Tibial artery (tissue), 4 donors: Measurements from ENCODE around the gene NOL8.

Source experiments
- DNase-seq, 2 donors: peaks; one replicate each; pipeline ENCODE4 v3.0.0-alpha.2; 2019
- H3K27ac ChIP-seq, 2 donors: fragments of 200-600 bp; sonication (generic) in 1 of 2; 1 replicate in 1 of 2; 2 replicates in 1 of 2; pipeline ENCODE4 v1.5.1; 2018 to 2019; ENCODE audit warnings: mild to moderate bottlenecking in 1 of 2
- H3K27me3 ChIP-seq, 2 donors: fragments of 200-600 bp; sonication (generic) in 1 of 2; one replicate each; pipeline versions ENCODE4 v1.5.1 to v1.6.0; 2016 to 2019
- H3K36me3 ChIP-seq, 3 donors: fragments of 200-600 bp; sonication (generic) in 2 of 3; one replicate each; pipeline ENCODE4 v1.5.1; 2016 to 2019; ENCODE audit warnings: mild to moderate bottlenecking in 2 of 3
- H3K4me1 ChIP-seq, 4 donors: fragments of 200-600 bp; sonication (generic) in 2 of 4; 1 replicate in 3 of 4; 2 replicates in 1 of 4; pipeline ENCODE4 v1.5.1; 2016 to 2019
- H3K4me3 ChIP-seq, 2 donors: fragments of 200-600 bp; sonication (generic) in 1 of 2; 1 replicate in 1 of 2; 2 replicates in 1 of 2; pipeline ENCODE4 v1.5.1; 2018 to 2019; ENCODE audit warnings: mild to moderate bottlenecking in 2 of 2
- H3K9me3 ChIP-seq, 3 donors: fragments of 200-600 bp; sonication (generic) in 1 of 3; one replicate each; pipeline ENCODE4 v1.5.1; 2016 to 2019
- intact Hi-C: fragments of 100-400 bp; cut with DNase I; formaldehyde crosslinking; loops from one replicate; pipeline ENCODE4 v1.15.0; 2023; ENCODE audit warnings: low total_unique reads
- TF ChIP-seq, protein P1 (sequence below), 2 experiments: fragments of 200-600 bp in 1 of 2; fragments of 450-650 bp in 1 of 2; IDR thresholded peaks; one replicate each; pipeline ENCODE4 v1.5.1; 2017 to 2019; ENCODE audit warnings: antibody characterized with exemption in 2 of 2, mild to moderate bottlenecking in 1 of 2, moderate library complexity in 1 of 2

The NOL8 gene

DNA sequence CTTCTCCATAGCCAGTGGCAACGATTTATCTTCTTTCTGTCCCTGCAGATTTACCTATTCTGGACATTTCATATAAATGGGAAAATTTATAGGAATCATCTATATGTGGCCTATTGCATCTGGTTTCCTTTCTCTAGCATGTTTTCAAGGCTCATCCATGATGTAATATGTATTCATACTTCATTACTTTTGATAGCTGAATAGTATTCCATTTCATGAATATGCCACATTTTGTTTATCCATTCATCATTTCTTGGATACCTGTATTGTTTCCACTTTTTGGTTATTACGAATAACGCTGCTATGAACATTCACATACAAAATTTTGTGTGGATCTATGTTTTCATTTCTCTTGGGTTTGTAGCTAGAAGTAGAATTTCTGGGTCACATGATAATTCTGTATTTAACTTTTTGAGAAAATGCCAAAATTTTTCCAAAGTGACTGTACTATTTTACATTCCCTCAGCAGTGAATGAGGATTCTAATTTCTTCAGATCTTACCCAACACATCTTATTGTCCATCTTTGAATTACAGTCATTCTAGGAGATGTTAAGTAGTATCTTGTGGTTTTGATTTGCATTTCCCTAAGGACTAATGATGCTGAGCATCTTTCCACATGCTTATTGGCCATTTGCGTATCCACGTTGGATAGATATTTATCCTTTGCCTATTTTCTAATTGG, 35.3 kb downstream of the NOL8 start:
- peaks cover 11 to 41% (median 21%) of the 10 kb centered on the region in 3 donors for H3K36me3 ChIP-seq
- no peak overlapping the region for H3K27ac ChIP-seq
- TF ChIP-seq, protein P1, sequence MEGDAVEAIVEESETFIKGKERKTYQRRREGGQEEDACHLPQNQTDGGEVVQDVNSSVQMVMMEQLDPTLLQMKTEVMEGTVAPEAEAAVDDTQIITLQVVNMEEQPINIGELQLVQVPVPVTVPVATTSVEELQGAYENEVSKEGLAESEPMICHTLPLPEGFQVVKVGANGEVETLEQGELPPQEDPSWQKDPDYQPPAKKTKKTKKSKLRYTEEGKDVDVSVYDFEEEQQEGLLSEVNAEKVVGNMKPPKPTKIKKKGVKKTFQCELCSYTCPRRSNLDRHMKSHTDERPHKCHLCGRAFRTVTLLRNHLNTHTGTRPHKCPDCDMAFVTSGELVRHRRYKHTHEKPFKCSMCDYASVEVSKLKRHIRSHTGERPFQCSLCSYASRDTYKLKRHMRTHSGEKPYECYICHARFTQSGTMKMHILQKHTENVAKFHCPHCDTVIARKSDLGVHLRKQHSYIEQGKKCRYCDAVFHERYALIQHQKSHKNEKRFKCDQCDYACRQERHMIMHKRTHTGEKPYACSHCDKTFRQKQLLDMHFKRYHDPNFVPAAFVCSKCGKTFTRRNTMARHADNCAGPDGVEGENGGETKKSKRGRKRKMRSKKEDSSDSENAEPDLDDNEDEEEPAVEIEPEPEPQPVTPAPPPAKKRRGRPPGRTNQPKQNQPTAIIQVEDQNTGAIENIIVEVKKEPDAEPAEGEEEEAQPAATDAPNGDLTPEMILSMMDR (IDR thresholded peaks at IDR 0.05) = no peak
- no peak overlapping the region for H3K4me3 ChIP-seq
- H3K4me1 ChIP-seq = peaks cover 0 to 27% (median 17%) of the 10 kb centered on the region in 4 donors
- H3K27me3 ChIP-seq = no peaks in the 10 kb centered on the region
- no peaks in the 10 kb centered on the region for H3K9me3 ChIP-seq
- no peak for DNase-seq
- intact Hi-C loops = no loop called here

DNA sequence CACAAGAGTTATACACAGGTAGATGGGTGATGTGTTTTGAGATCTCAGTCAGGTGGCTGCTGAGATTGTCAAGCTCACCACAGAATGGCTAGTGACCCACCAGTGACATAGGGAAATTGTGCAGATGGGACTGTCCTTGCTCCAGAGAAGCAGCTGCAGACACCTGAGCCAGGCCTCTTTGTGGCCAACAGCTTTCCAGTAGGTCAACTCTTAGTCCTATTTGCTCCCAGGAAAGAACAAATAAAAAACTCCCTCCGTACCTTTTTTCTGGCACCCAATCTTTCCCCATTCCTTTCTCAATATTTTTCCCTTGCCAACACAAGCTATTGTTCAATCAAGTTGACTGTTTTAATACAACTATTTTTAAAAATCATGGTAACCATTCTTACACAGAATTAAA, 45.8 kb downstream of the NOL8 start:
- Histone ChIP-seq H3K36me3 (peaks cover 82 to 97% (median 84%) of the 10 kb centered on the region in 3 donors), H3K9me3 (no peaks in the 10 kb centered on the region), H3K27me3 (no peaks in the 10 kb centered on the region), H3K4me1 (no peaks in the 10 kb centered on the region), H3K4me3 (no peak overlapping the region), H3K27ac (no peak overlapping the region)
- no peak for DNase-seq
- intact Hi-C loops = no loop called here
- TF ChIP-seq, protein P1 (IDR thresholded peaks at IDR 0.05) = no peak

DNA sequence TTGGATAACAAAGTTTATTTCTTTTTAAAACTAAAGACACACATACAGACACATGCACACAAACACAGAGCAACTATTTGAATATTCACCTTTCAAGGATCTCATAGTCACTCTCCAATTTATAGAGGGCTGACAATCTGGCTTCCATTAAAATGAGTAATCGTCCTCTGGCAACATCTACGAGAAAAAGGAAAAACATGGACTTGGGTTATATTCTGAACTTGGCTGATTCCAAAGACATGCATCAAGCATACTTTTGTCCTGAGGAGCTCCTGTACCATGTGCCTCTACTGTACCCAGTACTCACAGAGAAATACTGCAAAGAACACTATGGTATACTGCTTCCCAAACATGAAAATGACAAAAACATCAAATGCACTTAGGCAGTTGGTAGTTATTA, 47.0 kb downstream of the NOL8 start:
- intact Hi-C loops = no loop called here
- Histone ChIP-seq H3K27ac (no peak overlapping the region), H3K4me3 (no peak overlapping the region), H3K36me3 (peaks cover 75 to 97% (median 86%) of the 10 kb centered on the region in 3 donors), H3K27me3 (no peaks in the 10 kb centered on the region), H3K9me3 (no peaks in the 10 kb centered on the region), H3K4me1 (no peaks in the 10 kb centered on the region)
- no peak for DNase-seq
- TF ChIP-seq, protein P1 (IDR thresholded peaks at IDR 0.05) = no peak

DNA sequence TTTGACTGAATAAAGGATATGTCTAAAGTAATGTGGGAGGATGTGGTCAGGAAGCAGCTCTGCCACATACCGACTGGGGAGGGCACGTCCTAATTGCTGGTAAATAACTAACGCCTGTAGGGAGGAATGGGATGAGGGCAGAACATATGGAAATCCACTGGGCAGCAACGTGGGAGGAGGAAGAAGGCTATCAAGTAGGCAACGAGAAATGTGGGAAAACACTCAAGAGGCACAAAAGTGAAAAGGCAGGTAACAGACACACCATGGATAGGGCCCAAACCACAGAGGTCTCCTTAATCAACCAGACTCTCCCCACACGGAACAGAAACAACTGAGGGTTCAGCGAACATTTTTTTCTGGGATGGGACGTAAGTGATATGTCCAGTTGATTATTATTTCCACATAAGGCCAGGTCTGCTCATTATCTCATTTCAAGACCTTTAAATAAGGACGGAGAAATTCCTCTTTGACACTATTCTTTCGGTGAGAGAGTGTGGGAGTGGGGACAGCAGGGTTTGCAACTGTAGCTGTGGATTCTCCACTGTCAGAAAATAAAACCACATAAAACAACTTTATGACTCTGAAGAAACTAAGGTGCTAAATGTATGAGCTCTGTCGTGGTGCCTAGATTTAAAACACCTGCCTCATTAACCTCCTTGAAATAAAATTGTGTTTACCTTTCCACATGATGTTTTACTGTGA, 48.7 kb downstream of the NOL8 start:
- Histone ChIP-seq H3K27ac (no peak overlapping the region), H3K4me1 (no peaks in the 10 kb centered on the region), H3K9me3 (no peaks in the 10 kb centered on the region), H3K4me3 (no peak overlapping the region), H3K36me3 (peaks cover 70 to 97% (median 93%) of the 10 kb centered on the region in 3 donors), H3K27me3 (no peaks in the 10 kb centered on the region)
- TF ChIP-seq, protein P1 (IDR thresholded peaks at IDR 0.05) = no peak
- DNase-seq = no peak
- intact Hi-C loops = no loop called here

DNA sequence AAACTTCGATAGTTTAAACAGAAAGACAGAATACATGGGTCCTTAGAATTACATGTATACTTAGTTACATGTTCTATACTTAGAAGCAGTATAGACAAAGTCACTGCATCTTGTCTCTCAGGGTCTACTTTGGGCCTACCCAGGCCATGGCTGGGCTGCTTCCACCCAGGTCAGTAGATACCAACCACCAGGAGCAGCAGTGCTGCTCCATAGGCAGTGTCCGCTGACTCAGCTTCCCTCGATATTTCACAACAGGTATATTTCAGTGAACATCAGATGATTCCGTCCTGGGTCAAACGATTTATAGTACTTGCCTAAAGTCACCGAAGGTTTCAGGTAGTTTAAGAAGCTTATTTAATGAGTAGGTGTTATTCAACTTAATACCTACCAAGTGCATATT, 49.6 kb downstream of the NOL8 start:
- intact Hi-C loops = no loop called here
- no peak overlapping the region for H3K4me3 ChIP-seq
- TF ChIP-seq, protein P1 (IDR thresholded peaks at IDR 0.05) = no peak
- no peak overlapping the region for H3K27ac ChIP-seq
- H3K4me1 ChIP-seq = no peaks in the 10 kb centered on the region
- H3K9me3 ChIP-seq = no peaks in the 10 kb centered on the region
- no peaks in the 10 kb centered on the region for H3K27me3 ChIP-seq
- no peak for DNase-seq
- H3K36me3 ChIP-seq = peaks cover 76 to 99% (median 95%) of the 10 kb centered on the region in 3 donors
